Ovary (tissue), 3 donors: ENCODE data around the gene PCGF3.

Source experiments
- EP300 ChIP-seq: sonication (generic); formaldehyde crosslinking; IDR thresholded peaks from one replicate; pipeline ENCODE4 v1.6.1; 2017; ENCODE audit warnings: antibody characterized with exemption
- POLR2A ChIP-seq: fragments of 450-650 bp; IDR thresholded peaks from one replicate; pipeline ENCODE4 v1.6.1; 2017; ENCODE audit warnings: antibody characterized with exemption, mild to moderate bottlenecking, moderate library complexity
- TF ChIP-seq, protein P1 (sequence below), 3 donors: fragments of 450-650 bp in 2 of 3; fragments of 200-600 bp in 1 of 3; IDR thresholded peaks; one replicate each; pipeline versions ENCODE4 v1.5.1 to v1.8.0; 2016 to 2022; ENCODE audit warnings: antibody characterized with exemption in 3 of 3, mild to moderate bottlenecking in 1 of 3
- donor health status: DM: no; HTN: no; CAD: no.

DNA sequence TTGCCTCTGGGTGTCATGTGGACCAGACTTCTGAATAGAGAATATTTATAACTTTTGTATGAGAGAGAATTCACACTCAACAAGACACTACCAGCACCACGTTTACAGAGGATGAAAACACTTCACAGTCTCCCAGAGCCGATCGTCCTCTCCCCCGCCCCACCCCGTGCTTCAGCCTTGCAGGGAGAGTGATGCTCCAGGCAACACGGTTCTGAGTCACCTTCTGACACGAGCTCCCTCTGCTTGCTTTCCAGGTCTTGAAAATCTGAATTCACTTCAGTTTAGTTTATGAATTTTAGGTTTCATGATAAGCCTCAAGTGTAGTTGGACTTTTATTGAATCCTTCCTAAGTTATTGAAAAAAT, 60.5 kb downstream of the PCGF3 start:
- TF ChIP-seq POLR2A (no peak), EP300 (no peak)
- TF ChIP-seq, protein P1, sequence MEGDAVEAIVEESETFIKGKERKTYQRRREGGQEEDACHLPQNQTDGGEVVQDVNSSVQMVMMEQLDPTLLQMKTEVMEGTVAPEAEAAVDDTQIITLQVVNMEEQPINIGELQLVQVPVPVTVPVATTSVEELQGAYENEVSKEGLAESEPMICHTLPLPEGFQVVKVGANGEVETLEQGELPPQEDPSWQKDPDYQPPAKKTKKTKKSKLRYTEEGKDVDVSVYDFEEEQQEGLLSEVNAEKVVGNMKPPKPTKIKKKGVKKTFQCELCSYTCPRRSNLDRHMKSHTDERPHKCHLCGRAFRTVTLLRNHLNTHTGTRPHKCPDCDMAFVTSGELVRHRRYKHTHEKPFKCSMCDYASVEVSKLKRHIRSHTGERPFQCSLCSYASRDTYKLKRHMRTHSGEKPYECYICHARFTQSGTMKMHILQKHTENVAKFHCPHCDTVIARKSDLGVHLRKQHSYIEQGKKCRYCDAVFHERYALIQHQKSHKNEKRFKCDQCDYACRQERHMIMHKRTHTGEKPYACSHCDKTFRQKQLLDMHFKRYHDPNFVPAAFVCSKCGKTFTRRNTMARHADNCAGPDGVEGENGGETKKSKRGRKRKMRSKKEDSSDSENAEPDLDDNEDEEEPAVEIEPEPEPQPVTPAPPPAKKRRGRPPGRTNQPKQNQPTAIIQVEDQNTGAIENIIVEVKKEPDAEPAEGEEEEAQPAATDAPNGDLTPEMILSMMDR (IDR thresholded peaks at IDR 0.05): no peak
